ENCODE results near the gene TFPT. TPM values are rescaled to one million over a fixed set of nuclear protein-coding genes. Genes with fewer than 3 reads are reported as not detected.

Gene TFPT
- total and polyA plus RNA-seq, 2 of the 4 experiments (the other 2 are of a cell fraction) = 7.9 to 17.1 TPM

- no peak for TF ChIP-seq ELK1 (IDR thresholded peaks at IDR 0.05; ENCODE audit: borderline replicate concordance, low read depth, low read length)
These were observed 23.2 kb upstream of the TFPT start (continued) for GRCh38 chr19:54138489-54139256.

All from IMR-90 (cell line).